SKM-1 (cell line): ENCODE results near the gene NBPF12.
"Not testable (repeated sequence)": the region's sequence is repeated elsewhere in the genome, so short reads cannot be mapped to it uniquely, and the experiment has no call there.

ENCODE experiments used
- DNase-seq: peaks from one replicate; lab custom pipeline; 2025; ENCODE audit not compliant: unreplicated experiment; lab: John Stamatoyannopoulos, UW

The NBPF12 gene

GRCh38 chr1:146985855-146986254 lies 47.7 kb downstream of the NBPF12 start:
- DNase-seq, result not testable (repeated sequence)

DNA sequence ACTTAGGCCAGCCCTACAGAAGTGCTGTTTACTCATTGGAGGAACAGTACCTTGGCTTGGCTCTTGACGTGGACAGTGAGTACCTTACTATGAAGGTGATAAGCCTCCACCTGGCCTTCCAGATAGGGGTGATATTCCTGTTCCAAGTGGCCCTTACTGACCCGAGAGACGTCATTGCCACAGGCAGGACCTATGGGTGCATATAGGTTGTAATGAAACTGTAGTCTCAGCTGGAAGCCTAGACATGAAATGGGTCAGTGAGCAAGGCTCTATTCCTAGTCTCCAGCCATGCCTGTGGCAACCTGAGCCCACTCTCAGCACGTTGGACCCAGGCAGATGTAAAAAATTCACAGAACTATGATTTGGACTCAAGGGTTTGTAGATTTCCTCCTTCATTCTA lies 48.3 kb downstream of the NBPF12 start:
- DNase-seq, result not testable (repeated sequence)

DNA sequence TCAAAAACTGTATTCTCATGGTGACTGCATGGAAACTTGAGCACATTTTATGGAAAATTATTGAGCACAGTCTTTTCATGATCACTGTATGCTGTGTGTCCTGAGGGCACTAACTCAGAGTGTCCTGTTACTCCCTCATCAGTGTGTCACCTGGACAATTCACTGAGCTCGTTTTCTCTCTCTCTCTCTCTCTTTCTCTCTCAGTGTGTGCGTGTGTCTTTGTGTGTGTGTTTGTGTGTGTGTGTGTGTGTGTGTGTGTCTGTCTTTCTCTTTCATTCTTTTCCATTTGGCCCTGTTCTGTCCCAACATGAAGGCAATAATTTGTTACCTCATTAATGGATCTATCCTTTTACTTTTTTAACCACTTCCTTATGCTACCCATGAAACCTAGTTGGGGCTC lies 49.4 kb downstream of the NBPF12 start:
- not testable (repeated sequence) for DNase-seq

DNA sequence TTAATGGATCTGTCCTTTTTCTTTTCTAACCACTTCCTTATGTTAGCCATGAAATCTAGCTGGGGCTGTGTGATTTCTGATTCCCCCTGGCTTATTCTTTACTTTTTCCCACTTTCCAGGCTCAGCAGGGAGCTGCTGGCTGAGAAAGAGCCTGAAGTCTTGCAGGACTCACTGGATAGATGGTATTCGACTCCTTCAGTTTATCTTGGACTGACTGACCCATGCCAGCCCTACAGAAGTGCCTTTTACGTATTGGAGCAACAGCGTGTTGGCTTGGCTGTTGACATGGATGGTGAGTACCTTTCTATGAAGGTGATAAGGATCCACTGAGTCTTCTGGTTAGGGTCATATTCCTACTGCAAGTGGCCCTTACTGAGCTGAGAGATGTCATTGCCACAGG lies 51.3 kb downstream of the NBPF12 start:
- not testable (repeated sequence) for DNase-seq

DNA sequence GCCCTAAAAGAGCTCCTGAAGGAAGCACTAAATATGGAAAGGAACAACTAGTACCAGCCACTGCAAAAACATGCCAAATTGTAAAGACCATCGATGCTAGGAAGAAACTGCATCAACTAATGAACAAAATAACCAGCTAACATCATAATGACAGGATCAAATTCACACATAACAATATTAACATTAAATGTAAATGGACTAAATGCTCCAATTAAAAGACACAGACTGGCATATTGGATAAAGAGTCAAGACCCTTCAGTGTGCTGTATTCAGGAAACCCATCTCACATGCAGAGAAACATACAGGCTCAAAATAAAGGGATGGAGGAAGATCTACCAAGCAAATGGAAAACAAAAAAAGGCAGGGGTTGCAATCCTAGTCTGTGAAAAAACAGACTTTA lies 70.4 kb downstream of the NBPF12 start:
- not testable (repeated sequence) for DNase-seq

- DNase-seq, result not testable (repeated sequence)
Measured at GRCh38 chr1:147026975-147027374, 88.9 kb downstream of the NBPF12 start.

DNA sequence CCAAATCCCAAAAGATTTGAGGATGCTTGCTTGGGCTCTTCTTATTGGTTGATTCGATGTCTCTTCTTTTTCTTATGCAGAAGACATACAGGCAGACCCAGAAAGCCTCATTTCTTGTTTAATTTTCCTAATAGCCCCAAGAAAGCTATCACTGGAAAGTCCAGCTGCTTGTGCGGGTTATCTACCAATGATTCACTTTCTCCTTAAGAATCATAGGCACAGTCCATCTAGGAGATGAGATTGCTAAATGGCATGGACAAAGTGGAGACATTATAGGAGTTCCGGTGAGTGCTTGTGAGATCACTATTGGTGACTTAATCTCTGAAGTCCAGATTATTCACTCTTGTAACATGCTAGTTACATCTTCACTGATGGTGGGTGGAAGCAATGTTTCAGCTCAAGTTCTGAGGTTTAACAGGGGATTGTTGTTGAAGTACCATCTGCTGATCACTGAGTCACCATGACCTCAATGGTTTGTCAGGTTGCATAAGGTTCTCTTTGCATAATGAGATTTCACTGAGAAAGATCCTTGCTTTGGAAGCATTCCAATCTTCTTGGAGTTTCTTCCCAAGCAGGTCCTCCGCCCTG lies 92.0 kb downstream of the NBPF12 start:
- DNase-seq, result not testable (repeated sequence)

DNA sequence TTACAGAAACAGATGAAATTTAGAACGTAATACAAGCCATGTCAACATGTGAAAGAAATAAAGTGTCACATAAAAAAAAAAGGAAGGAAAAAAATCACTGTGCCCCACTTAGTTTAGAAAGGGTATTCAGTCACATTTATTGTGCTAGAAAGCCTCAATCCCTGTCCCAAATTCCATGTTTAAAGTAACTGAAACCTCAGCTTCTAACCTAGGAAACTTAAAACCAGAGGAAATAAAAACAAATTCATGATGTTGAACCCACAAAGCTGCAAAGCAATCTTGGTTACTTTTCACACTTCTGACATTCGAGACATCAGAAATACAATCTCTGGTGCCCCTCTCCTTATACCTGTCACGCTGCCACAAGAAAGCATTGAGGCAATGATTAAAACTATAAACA lies 101.8 kb downstream of the NBPF12 start:
- DNase-seq, result no peak

DNA sequence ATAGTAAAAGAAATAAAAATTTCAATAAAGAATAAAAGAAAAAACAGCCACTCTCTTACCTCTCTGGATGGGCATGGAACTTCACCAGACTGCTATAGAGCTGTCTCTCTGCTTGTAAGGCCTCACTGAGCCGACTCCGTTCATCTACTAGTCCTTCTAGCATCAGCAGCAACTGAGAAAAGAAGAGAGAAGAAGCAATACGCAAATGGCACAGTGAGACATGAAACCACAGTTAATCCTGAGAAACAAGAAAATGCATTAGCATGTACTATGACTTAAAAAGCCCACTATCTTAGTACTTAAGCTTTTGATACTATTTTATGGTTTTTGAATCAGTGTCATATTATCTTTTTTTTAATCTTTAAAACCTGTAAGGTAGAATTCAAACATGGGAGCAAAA lies 104.8 kb downstream of the NBPF12 start:
- not testable (repeated sequence) for DNase-seq

DNA sequence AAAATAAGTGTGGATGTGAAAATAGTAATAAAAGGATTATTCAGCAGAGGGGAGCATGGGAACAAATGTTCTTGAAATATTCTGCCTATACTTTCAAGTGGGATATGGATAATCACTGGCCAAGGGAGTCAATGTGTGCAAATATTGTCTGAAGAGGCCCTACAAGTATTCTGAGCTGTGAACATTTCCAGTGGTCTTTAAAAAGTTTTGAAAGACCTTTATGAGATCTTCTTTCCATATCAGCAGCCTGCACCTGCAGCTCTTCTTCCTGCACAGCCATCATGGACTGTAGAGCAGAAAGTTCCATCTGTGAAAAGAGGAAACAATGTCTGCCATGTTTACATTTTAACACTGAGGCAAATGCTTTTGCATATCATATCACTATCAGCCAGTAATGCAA lies 106.4 kb downstream of the NBPF12 start:
- not testable (repeated sequence) for DNase-seq
